ENCODE results near the gene OR9G4. TPM values are rescaled to one million over a fixed set of nuclear protein-coding genes. Genes with fewer than 3 reads are reported as not detected.

OR9G4 gene
- total RNA-seq, 6 donors from 2014 or later = not detected

GRCh38 chr11:56700914-56701485, 47.5 kb downstream of the OR9G4 start:
- 65 to 71% methylated on average over 8 of the region's 8 CpGs for WGBS, 2 donors
- Histone ChIP-seq H3K27me3 (no peaks in the 10 kb centered on the region), H3K36me3 (no peaks in the 10 kb centered on the region), H3K4me3 (no peak overlapping the region), H3K9me3 (no peaks in the 10 kb centered on the region), H3K27ac (no peak overlapping the region), H3K4me1 (no peaks in the 10 kb centered on the region)
- DNase-seq (no peak), ATAC-seq (ENCODE audit: low FRiP score in 2 of 2) (peak; percentile 33 to 50)
- TF ChIP-seq POLR2AphosphoS5 (IDR thresholded peaks at IDR 0.05) (no peak), EP300 (IDR thresholded peaks at IDR 0.05) (no peak), POLR2A (IDR thresholded peaks at IDR 0.05) (no peak)
- TF ChIP-seq, protein P1, sequence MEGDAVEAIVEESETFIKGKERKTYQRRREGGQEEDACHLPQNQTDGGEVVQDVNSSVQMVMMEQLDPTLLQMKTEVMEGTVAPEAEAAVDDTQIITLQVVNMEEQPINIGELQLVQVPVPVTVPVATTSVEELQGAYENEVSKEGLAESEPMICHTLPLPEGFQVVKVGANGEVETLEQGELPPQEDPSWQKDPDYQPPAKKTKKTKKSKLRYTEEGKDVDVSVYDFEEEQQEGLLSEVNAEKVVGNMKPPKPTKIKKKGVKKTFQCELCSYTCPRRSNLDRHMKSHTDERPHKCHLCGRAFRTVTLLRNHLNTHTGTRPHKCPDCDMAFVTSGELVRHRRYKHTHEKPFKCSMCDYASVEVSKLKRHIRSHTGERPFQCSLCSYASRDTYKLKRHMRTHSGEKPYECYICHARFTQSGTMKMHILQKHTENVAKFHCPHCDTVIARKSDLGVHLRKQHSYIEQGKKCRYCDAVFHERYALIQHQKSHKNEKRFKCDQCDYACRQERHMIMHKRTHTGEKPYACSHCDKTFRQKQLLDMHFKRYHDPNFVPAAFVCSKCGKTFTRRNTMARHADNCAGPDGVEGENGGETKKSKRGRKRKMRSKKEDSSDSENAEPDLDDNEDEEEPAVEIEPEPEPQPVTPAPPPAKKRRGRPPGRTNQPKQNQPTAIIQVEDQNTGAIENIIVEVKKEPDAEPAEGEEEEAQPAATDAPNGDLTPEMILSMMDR (IDR thresholded peaks at IDR 0.05) = no peak

DNA sequence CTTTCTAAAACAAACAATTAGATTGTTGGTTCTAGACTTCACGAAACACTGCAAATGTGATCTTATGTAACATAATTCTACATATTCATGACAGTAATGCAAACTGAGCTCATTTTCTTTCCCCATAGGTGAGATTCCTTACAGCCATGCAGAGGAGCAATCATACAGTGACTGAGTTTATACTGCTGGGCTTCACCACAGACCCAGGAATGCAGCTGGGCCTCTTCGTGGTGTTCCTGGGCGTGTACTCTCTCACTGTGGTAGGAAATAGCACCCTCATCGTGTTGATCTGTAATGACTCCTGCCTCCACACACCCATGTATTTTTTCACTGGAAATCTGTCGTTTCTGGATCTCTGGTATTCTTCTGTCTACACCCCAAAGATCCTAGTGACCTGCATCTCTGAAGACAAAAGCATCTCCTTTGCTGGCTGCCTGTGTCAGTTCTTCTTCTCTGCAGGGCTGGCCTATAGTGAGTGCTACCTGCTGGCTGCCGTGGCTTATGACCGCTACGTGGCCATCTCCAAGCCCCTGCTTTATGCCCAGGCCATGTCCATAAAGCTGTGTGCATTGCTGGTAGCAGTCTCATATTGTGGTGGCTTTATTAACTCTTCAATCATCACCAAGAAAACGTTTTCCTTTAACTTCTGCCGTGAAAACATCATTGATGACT, 48.1 kb downstream of the OR9G4 start:
- no peak for TF ChIP-seq POLR2A (IDR thresholded peaks at IDR 0.05)
- TF ChIP-seq POLR2AphosphoS5 (IDR thresholded peaks at IDR 0.05) = no peak
- TF ChIP-seq, protein P1 (IDR thresholded peaks at IDR 0.05) = no peak
- no peak for TF ChIP-seq EP300 (IDR thresholded peaks at IDR 0.05)
- Histone ChIP-seq H3K27ac (no peak overlapping the region), H3K4me3 (no peak overlapping the region), H3K4me1 (no peaks in the 10 kb centered on the region), H3K36me3 (no peaks in the 10 kb centered on the region), H3K27me3 (no peaks in the 10 kb centered on the region), H3K9me3 (no peaks in the 10 kb centered on the region)
- no peak for DNase-seq
- ATAC-seq (ENCODE audit: low FRiP score in 2 of 2) = peak; percentile 56 to 70
- WGBS, 2 donors = 57 to 62% methylated on average over 10 of the region's 10 CpGs

GRCh38 chr11:56698795-56699194, 49.7 kb downstream of the OR9G4 start, which contains the start of gene OR9G1:
Gene OR9G1 (plus strand): TSS chr11:56699095. CDS start chr11:56700388, 1,293 bp downstream.
- H3K36me3 ChIP-seq = no peaks in the 10 kb centered on the region
- no peaks in the 10 kb centered on the region for H3K4me1 ChIP-seq
- TF ChIP-seq POLR2AphosphoS5 (IDR thresholded peaks at IDR 0.05) (no peak), POLR2A (IDR thresholded peaks at IDR 0.05) (no peak), EP300 (IDR thresholded peaks at IDR 0.05) (no peak)
- TF ChIP-seq, protein P1 (IDR thresholded peaks at IDR 0.05) = no peak
- H3K27me3 ChIP-seq = no peaks in the 10 kb centered on the region
- H3K27ac ChIP-seq = no peak within 1 kb of the TSS
- ATAC-seq (ENCODE audit: low FRiP score in 2 of 2) (no peak), DNase-seq (no peak)
- no peak within 1 kb of the TSS for H3K4me3 ChIP-seq
- no peaks in the 10 kb centered on the region for H3K9me3 ChIP-seq
- 87 to 90% methylated on average over 1 of the region's 1 CpG for WGBS, 2 donors

DNA sequence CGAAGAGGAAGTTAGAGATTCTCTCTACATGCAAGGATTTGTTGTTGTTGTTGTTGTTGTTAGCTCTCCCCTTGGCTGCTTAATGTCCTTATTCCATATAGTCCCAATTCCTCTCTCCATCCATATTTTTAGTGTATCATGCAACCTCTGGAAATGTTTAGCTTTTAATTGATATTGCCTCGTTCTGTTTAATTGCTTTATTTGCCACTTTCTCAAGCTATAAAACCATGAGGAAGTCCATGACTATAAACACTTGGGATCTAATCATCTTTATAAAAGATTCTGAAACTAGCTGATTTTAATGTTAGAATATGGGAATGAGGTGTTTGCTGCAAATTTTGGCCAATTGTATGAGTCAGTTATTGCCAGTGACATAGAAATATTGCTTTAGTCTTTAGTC, 55.1 kb downstream of the OR9G4 start:
- Histone ChIP-seq H3K4me3 (no peak overlapping the region), H3K9me3 (no peaks in the 10 kb centered on the region), H3K27me3 (no peaks in the 10 kb centered on the region), H3K36me3 (no peaks in the 10 kb centered on the region), H3K4me1 (no peaks in the 10 kb centered on the region), H3K27ac (no peak overlapping the region)
- DNase-seq (no peak), ATAC-seq (ENCODE audit: low FRiP score in 2 of 2) (no peak)
- TF ChIP-seq POLR2A (IDR thresholded peaks at IDR 0.05) (no peak), EP300 (IDR thresholded peaks at IDR 0.05) (no peak), POLR2AphosphoS5 (IDR thresholded peaks at IDR 0.05) (no peak)
- TF ChIP-seq, protein P1 (IDR thresholded peaks at IDR 0.05) = no peak
- WGBS, 2 donors = 75 to 83% methylated on average over 2 of the region's 2 CpGs

Small RNA genes lying within 50 kb of the gene (small RNA-seq; reads per million reads assigned to genes)
- gene AP001803.1 = 0 reads per million in 4 donors
- gene MIR6128 = 0 reads per million in 4 donors

Other genes starting within 250 kb of the OR9G4 start
- gene OR5M11, start 205.4 kb downstream of the OR9G4 start, total RNA-seq = not detected
- gene OR5M10, start 171.0 kb downstream of the OR9G4 start, total RNA-seq = not detected
- gene OR5M1, start 133.8 kb downstream of the OR9G4 start, total RNA-seq = not detected
- not detected for gene OR5AP2, start 106.3 kb downstream of the OR9G4 start, total RNA-seq
- gene OR5AR1, start 85.0 kb downstream of the OR9G4 start, total RNA-seq = not detected
- gene OR9G1, start 49.6 kb downstream of the OR9G4 start, total RNA-seq = not detected
- gene OR5AK2, start 240.2 kb upstream of the OR9G4 start, total RNA-seq = not detected